HG03354 (cell line): ENCODE results near the gene PEX16.
"Not testable (repeated sequence)": the region's sequence is repeated elsewhere in the genome, so short reads cannot be mapped to it uniquely, and the experiment has no call there.

Experiments used
- ATAC-seq: cut with Tn5 transposase; IDR thresholded peaks from one replicate; pipeline ENCODE4 v1.9.1; 2021; ENCODE audit warnings: mild to moderate bottlenecking; ENCODE audit not compliant: unreplicated experiment, poor library complexity, severe bottlenecking

PEX16 gene

DNA sequence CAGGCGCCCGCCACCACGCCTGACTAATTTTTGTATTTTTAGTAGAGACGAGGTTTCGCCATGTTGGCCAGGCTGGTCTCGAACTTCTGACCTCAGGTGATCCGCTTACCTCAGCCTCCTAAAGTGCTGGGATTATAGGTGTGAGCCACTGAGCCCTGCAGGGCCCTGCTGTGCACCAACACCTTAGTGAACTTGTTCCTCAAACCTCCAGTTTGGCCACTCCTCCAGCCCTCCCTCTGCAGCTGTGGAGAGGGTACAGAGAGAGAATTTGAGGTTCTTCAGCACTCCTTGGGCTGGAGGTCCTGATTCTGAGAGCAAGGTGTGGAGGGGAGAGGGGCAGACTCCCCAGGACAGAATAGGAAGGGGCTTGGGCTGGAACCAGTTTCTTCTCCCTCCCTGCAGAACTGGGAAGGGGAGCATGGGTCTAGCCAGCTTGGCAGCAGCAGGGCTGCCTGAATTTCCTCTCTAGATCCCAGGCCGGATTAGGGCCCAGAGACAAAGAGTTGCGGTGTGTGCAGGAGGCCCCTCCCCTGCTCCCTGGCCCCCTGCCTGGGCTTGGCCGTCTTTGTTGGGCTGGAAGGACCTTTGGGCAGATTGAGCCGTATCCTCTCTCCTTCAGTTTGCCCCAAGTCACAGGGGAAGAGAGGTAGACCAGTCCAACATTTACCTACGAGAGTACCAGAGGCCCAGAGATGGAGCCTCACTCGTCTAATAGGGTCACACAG is 2.3 kb upstream of the PEX16 start:
- no peak for ATAC-seq

GRCh38 chr11:45918962-45919675 is 1.4 kb upstream of the PEX16 start:
- ATAC-seq = no peak

- ATAC-seq = peak; percentile 32
Measured at GRCh38 chr11:45918331-45918941, 759 bp upstream of the PEX16 start.

- no peak for ATAC-seq
Measured at GRCh38 chr11:45917286-45917622, 423 bp downstream of the PEX16 start.

DNA sequence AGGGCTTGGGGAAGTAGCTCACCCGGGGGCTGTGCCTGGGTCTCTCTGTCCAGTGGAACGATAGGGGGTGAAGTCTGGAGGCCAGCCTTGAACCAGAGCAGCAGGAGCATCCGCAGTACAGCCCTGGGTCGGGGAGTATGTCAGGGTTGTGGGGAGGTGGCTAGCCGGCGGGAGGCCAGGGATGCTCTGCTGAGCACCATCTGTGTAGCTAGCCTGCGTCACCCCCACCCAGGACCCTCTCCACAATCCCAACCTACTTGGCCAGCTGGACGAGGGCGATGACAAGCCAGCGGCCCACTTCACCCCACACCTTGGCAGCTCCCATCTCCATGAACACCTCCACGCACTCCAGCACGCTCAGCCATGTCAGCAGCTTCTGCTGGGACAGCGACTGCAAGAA is 2.2 kb downstream of the PEX16 start:
- ATAC-seq = no peak

GRCh38 chr11:45913942-45914635 is 3.6 kb downstream of the PEX16 start:
- ATAC-seq = no peak

GRCh38 chr11:45913514-45913913 is 4.2 kb downstream of the PEX16 start:
- ATAC-seq = no peak

- ATAC-seq = no peak
Measured at GRCh38 chr11:45910623-45911022, 7.1 kb downstream of the PEX16 start.

GRCh38 chr11:45909594-45910475 is 7.8 kb downstream of the PEX16 start:
- no peak for ATAC-seq

DNA sequence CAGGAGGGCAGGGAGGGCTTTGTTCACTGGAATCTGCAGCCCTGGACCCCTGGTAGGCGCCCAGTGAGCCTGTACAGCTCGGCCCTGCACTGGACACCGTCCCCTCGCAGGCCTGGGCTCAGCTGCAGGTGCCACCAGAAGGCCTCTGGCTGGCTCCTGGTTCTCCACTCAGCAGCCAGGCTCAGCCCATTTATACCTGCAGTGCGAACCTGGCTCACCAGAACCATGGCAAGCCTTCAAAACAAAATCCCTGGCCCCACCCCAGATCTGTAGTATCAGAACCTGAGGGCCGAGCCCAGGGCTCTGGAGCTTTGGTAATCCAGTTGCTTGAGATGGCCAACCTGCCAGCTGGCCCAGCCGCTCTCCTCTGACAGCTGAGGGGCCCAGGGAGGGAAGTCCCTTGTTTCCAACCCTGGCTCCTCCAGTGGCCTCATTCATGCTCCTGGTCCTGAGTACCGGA is 9.7 kb downstream of the PEX16 start:
- ATAC-seq = no peak

DNA sequence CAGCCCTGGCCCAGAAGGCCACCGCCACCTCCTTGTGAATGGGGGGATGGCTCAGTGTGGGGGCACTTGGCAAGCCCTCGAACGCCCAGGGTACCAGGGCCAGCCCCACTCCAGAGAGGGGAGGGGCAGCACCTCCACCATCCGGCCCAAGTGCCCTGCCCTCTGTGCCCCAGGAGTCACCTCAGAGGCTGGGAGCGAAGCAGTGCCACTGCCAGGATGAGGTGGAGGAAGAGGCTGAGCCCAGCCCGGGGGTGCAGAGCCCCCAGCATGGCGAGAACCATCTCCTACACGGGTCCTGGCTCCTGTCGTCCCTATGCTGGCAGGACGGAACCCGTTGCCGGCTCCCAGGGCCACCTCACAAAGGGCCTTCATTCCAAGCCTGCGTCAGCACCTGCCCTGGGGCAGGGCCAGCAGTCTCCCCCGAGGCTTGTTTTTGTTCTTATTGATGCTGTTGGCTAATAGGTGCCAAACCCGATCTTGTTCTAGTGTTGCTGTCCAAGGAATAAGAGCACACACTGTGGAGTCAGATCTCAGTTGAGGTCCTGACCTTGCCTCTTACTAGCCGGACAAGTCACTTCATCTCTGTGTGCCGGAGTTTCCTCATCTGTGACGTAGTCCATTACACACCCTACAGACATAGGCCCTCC is 10.6 kb downstream of the PEX16 start, which contains the start of gene FREY1:
FREY1 (minus strand) TSS at position 307 of the 647 bp plus-strand sequence; CDS start at position 281, 26 bp downstream.
- ATAC-seq = no peak

GRCh38 chr11:45906096-45906682 is 11.5 kb downstream of the PEX16 start:
- ATAC-seq = no peak

DNA sequence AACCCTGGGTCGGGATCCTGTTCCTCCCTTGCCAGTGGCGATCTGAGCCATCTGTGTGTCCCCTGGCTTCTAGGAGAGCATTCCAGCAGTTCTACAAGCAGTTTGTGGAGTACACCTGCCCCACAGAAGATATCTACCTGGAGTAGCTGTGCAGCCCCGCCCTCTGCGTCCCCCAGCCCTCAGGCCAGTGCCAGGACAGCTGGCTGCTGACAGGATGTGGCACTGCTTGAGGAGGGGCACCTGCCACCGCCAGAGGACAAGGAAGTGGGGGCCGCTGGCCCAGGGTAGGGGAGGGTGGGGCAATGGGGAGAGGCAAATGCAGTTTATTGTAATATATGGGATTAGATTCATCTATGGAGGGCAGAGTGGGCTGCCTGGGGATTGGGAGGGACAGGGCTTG is 12.1 kb downstream of the PEX16 start:
- not testable (repeated sequence) for ATAC-seq

DNA sequence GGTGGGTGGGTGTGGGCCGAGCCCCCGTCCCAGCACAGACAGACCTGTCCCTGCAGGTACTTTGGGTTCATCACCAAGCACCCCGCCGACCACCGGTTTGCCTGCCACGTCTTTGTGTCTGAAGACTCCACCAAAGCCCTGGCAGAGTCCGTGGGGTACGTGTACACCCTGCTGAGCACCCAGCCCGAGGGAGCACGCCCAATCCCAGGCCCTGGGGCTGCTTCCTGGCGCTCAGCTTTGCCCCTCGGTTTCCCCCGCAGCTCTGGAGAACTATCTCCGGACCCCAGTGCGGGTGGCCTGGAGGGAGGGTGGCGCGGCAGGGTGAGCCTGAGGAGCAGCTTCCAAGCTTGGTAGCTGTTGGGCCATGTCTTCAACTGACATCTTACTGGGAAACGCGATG is 12.6 kb downstream of the PEX16 start:
- no peak for ATAC-seq

- ATAC-seq = no peak
Measured at GRCh38 chr11:45904309-45904915, 13.3 kb downstream of the PEX16 start.

DNA sequence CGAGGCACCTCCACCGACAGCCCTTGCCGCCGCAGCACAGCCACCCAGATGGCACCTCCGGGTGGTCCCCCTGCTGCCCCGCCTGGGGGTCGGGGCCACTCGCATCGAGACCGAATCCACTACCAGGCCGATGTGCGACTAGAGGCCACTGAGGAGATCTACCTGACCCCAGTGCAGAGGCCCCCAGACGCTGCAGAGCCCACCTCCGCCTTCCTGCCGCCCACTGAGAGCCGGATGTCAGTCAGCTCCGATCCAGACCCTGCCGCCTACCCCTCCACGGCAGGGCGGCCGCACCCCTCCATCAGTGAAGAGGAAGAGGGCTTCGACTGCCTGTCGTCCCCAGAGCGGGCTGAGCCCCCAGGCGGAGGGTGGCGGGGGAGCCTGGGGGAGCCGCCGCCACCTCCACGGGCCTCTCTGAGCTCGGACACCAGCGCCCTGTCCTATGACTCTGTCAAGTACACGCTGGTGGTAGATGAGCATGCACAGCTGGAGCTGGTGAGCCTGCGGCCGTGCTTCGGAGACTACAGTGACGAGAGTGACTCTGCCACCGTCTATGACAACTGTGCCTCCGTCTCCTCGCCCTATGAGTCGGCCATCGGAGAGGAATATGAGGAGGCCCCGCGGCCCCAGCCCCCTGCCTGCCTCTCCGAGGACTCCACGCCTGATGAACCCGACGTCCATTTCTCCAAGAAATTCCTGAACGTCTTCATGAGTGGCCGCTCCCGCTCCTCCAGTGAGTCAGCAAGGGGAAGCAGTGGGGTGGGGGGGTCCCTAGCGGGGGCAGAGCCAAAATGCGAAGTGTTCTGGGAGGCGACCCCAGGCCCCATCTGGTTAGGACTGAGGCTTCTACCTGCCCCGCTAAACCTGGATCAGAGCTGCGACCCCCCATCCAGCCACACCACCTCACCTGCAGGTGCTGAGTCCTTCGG is 15.0 kb downstream of the PEX16 start:
- ATAC-seq = no peak

DNA sequence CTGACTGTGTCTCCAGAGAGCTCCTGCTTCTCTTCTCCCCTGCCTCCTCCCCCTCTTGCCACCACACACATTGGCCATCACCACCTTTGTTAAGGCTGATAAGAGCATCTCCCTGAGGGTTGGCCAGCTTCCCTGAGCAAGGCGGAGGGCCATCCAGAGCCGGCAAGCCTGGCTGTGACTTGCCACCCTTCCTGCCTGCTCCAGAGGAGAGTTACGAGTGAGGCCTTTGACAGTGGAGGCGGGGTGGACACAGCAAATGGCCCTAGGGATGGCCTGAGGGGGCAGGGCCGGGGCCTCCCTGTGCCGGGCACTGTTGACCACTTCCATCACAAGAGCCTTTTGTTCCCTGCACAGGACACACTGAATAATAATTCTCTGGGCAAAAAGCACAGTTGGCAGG is 16.1 kb downstream of the PEX16 start:
- ATAC-seq = no peak
